RWPE1 (cell line): ENCODE measurements around the gene ZNF827.

ENCODE experiments used
- CTCF ChIA-PET: fragments of 350-600 bp; sonication (Branson Sonifier 250); formaldehyde crosslinking; extraction: SDS; loops from one replicate; lab custom pipeline; 2021; lab: Yijun Ruan, JAX
- POLR2A ChIA-PET: fragments of 400-600 bp; formaldehyde crosslinking; extraction: SDS; loops from one replicate; lab custom pipeline; 2020; ENCODE audit warnings: antibody characterized with exemption; ENCODE audit not compliant: low non-redundant PET; lab: Yijun Ruan, JAX
- DNase-seq: peaks from one replicate; pipeline ENCODE4 v3.0.0; 2012; ENCODE audit warnings: low spot score
- H3K27ac ChIP-seq: fragments of 450-650 bp; 2 replicates; pipeline ENCODE4 v1.5.1; 2017
- TF ChIP-seq, protein P1 (sequence below): fragments of 450-650 bp; conservative IDR thresholded peaks from 2 replicates; pipeline ENCODE4 v1.5.1; 2017; ENCODE audit warnings: low read depth, mild to moderate bottlenecking

Gene ZNF827

DNA sequence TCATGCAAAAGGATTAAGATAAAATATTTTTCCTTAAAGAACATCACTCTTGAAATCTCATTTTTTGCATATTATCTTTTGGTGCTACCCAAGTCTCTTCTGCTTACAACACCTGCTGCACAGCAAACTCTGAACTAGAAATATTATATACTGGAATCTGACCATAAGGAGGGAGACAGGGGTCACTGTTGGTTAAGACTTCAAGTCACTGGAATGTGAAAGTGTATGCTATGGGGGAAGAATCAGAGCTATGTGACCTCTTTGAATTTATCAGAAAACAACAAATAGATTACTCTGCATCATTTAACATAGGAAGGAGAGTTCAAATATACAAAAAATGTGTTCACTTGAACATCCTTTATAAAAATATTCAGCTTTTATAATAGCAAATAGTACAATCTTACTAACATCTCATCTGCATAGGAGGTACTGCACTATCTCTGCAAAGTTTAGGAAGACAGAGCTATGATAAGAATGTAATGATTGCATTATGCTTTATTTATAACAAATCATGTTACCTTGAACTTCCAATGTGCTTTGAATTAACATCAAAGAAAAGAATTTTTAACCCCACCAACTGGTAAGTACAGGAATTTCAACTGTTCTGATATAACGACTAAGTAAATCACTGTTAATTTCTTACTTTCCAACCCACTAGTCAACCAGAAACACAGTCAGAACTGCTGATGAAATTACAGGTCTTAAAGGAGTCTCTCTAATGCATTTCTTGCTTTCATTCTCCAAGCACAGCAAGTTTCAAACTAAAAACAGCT, 69.8 kb downstream of the ZNF827 start:
- TF ChIP-seq, protein P1, sequence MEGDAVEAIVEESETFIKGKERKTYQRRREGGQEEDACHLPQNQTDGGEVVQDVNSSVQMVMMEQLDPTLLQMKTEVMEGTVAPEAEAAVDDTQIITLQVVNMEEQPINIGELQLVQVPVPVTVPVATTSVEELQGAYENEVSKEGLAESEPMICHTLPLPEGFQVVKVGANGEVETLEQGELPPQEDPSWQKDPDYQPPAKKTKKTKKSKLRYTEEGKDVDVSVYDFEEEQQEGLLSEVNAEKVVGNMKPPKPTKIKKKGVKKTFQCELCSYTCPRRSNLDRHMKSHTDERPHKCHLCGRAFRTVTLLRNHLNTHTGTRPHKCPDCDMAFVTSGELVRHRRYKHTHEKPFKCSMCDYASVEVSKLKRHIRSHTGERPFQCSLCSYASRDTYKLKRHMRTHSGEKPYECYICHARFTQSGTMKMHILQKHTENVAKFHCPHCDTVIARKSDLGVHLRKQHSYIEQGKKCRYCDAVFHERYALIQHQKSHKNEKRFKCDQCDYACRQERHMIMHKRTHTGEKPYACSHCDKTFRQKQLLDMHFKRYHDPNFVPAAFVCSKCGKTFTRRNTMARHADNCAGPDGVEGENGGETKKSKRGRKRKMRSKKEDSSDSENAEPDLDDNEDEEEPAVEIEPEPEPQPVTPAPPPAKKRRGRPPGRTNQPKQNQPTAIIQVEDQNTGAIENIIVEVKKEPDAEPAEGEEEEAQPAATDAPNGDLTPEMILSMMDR: no peak
- DNase-seq: no peak
- POLR2A ChIA-PET: no interaction called here
- CTCF ChIA-PET: interaction anchor here (0.7 kb wide), 1 partner anchor 1219 kb away, joined by 3 read pairs; no protein-coding TSS in a partner anchor
- H3K27ac ChIP-seq: no peak overlapping the region

DNA sequence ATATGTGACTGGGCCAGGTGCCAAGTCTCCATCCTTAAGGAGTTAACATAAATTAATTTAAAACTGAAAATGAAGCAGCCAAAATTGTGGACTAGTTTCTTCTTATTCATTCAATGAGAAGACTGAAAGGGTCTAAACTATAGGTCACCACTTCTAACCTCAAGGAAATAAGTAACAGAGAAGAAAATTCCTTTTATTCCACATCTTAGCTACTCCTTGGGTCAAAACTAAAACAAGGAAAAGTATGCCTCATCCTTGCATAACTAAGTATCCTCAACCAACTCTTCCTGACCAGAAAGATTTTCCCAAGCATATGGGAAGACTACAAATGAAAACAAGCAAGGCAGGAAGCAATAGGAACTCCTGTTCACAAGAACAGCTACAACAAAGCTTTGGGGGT, 71.2 kb downstream of the ZNF827 start:
- TF ChIP-seq, protein P1: no peak
- DNase-seq: no peak
- ChIA-PET CTCF (no interaction called here), POLR2A (no interaction called here)
- no peak overlapping the region for H3K27ac ChIP-seq

DNA sequence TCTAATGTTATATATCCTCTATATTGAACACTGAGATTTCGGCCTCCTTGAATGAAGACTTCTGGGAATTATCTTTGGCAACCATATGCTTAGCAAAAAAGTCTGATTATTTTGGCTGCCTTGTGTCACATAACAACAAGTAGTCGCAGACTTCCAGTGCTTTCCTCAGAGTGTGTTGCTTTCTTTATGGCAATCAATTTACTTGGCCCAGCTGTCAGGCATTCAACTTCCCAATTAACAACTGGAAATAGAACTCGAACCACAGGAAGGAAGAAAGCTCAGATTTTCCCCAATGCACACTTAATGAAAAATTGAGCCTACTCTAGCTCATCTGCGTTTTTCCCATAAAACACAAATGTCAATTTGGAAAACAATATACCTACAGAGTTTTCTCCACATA, 71.6 kb downstream of the ZNF827 start:
- no peak overlapping the region for H3K27ac ChIP-seq
- no peak for DNase-seq
- POLR2A ChIA-PET: no interaction called here
- TF ChIP-seq, protein P1: no peak
- CTCF ChIA-PET: no interaction called here

DNA sequence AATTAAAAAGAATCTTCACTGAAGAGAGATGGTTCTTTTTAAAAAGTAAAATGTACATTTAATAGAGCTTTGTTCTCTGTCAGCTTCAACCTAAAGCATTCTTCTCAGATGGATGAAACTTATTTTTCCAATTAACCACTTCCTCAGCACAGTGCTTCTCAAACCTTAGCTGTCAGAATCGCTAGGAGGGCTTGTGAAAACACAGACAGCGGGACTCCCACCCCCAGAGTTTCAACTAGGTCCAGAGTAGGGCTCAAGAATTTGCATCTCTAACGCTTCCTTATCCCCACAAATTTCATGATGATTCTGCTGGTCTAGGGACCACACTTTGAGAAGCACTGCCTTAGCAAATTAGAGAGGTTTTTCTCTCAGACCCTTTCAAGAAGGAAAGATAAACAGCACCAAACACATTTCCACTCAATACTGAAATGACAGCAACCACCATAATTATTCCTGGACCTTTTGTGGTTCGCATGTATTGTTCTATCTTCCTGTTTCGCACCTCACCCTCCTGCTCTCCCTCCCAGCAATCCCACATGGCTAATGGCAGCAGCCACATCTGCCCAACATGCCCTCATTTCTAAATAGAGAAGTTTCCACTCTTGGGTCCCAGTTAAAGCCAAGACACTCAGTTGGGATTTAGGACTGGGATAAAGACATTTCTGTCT, 73.2 kb downstream of the ZNF827 start:
- ChIA-PET CTCF (no interaction called here), POLR2A (no interaction called here)
- TF ChIP-seq, protein P1: no peak
- no peak for DNase-seq
- no peak overlapping the region for H3K27ac ChIP-seq

DNA sequence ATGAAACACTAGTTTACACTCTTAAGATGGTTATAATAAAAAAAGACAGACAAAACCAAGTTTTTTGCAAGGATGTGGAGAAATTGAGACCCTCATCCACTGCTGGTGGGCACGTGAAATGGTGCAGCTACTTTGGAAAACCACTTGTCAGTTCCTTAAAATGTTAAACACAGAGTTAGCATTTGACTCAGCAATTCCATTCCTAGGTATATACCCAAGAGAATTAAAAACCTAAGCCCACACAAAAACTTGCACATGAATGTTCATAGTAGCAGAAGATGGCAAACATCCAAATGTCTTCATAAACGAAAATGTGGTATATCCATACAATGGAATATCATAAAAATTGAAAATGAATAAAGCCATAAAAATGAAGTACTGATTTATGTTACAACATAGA, 75.4 kb downstream of the ZNF827 start:
- H3K27ac ChIP-seq: no peak overlapping the region
- CTCF ChIA-PET: no interaction called here
- TF ChIP-seq, protein P1: no peak
- POLR2A ChIA-PET: no interaction called here
- DNase-seq: no peak

DNA sequence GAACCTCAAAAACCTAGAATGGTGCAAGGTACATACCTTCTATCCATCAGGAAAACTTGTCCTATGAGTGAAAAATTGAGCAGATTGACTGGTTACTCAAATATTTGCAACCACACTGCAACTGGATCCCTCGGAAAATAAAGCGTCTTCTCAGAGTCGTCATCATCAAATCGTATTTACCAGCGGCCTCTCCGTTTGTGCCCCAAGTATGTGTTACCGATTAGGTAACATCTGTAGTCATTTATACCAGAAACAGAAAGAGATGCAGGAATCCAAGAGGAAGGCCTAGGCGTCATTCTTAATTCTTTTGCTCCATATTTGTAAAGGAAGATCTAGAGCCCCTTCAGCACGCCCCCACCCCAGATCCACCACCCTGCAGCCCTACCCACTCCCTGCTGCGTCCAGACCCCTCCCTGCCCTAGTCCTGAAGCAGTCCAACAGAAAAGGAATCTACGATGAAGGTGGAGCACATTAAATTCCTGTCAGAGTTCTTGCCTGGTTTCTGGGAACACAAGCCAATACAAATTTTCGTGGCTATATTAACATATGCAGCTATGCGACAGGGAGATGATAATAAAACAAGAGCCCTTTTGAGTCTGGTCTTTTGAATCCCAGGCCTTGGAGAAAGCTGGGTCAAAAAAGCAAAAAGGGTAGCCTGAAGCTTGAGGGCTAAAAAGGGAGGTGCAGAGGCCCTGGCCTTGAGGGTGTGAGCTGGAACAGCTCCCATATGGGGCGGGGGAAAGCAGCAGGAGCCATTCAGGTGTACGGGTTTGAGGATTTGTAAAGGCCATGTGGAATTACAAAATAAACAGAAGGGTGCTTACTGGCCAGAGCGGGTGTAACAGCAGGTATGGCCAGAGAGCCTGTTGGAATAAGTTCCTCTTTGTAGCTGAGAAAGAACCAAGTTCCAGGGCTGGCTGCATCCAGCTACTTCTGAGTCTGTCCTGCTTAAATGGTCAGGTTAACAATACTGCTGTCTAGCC, 77.0 kb downstream of the ZNF827 start:
- TF ChIP-seq, protein P1: no peak
- DNase-seq: no peak
- ChIA-PET CTCF (no interaction called here), POLR2A (no interaction called here)
- no peak overlapping the region for H3K27ac ChIP-seq
